ENCODE results near the gene QRICH1.

QRICH1 gene

GRCh38 chr3:49121132-49121736 is 27.4 kb upstream of the QRICH1 start:
- Histone ChIP-seq H3K4me3 (peak overlapping the region; percentile 80 to 83), H3K9me3 (no peaks in the 10 kb centered on the region), H3K36me3 (peaks cover 72 to 81% (median 80%) of the 10 kb centered on the region in 3 donors), H3K4me1 (peaks cover 5 to 26% (median 20%) of the 10 kb centered on the region in 4 donors), H3K27ac (peak overlapping the region; percentile 91 to 96), H3K27me3 (no peaks in the 10 kb centered on the region)
- DNase-seq: no peak
- intact Hi-C loops (cut with DNase I; ENCODE audit: low total_unique reads): no loop called here
- TF ChIP-seq CTCF (IDR thresholded peaks at IDR 0.05): no peak

DNA sequence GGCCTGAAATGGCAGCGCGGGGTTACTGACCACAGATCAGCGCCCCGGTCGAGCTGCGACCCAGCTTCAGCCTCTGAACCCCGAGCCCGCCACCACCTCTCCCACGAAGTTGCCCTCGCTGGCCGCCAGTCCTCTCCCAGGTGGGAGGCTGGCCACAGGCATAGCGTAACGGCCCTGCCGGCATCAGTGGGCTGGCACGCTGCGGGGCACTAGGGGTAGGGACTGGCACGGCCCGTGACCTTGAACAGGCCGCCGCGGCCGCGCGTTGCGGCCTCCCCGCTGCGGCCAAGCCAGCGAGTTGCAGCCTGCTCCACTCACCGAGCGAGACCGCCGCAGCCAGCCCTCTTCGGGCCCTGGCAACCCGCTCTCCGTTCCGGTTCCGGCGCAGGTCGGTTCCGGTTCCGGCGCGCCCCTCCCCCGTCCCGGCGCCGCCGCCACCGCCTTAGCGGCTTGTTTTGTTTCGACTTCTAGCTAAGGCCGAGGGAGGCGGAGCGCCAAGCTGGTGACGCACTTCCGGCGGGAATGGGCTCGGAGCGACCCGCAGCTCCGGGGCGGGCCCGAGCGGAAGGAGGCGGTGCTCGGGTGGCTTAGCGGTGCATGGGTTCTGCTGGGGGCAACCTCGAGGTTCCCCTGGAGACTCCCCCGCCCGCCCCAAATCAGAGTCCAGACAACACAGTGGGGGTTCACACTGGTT is 26.7 kb upstream of the QRICH1 start, which contains the start of gene USP19:
USP19 (minus strand) TSS at position 386 of the 694 bp plus-strand sequence. CDS start 1,678 bp downstream, outside the sequence.
- peak; percentile 95 to 98 for DNase-seq
- no peak for TF ChIP-seq CTCF (IDR thresholded peaks at IDR 0.05)
- Histone ChIP-seq H3K4me3 (peak within 1 kb of the TSS; percentile 80 to 83), H3K27me3 (no peaks in the 10 kb centered on the region), H3K36me3 (peaks cover 72 to 81% (median 80%) of the 10 kb centered on the region in 3 donors), H3K4me1 (peaks cover 5 to 26% (median 20%) of the 10 kb centered on the region in 4 donors), H3K27ac (peak within 1 kb of the TSS; percentile 91 to 96), H3K9me3 (no peaks in the 10 kb centered on the region)
- intact Hi-C loops (cut with DNase I; ENCODE audit: low total_unique reads): no loop called here

DNA sequence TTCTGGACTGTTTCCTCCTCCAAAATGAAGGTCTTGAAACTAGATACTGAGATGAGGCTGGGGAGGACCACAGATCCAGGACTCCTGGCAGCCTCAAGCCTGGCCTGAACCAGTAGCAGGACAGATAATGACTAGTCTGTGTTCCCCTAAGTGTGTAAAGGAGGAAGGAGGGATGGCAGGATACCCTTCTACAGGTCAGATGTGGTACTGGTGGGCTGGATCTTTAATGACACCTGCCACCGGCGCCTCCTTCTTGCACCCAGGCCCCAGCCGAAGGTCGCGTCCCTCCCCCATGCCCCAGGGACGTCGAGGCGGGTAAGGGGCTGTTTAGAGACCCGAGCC is 26.2 kb upstream of the QRICH1 start:
- no peak for DNase-seq
- Histone ChIP-seq H3K4me1 (peaks cover 5 to 26% (median 20%) of the 10 kb centered on the region in 4 donors), H3K9me3 (no peaks in the 10 kb centered on the region), H3K36me3 (peaks cover 72 to 81% (median 80%) of the 10 kb centered on the region in 3 donors), H3K27me3 (no peaks in the 10 kb centered on the region), H3K4me3 (peak overlapping the region; percentile 80 to 83), H3K27ac (peak overlapping the region; percentile 91 to 96)
- TF ChIP-seq CTCF (IDR thresholded peaks at IDR 0.05): no peak
- intact Hi-C loops (cut with DNase I; ENCODE audit: low total_unique reads): no loop called here

DNA sequence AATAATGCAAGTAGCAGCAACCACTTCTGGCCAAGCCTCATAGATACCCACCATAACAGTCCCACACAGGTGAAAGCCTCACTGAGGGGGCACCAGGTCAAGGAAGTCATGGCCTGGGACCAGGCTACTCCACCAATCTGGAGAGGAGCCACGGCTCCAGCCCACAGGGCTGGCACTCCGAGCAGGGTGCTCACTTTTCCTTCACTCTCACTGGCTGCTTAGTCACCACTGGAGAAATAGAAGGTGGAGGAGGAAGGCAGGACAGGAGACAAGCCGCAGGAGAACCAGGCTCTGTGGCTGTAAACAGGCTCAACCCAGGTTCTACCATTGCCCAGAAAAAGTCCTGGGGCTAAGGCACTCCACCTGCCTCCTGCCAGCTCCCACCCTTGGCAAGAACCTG is 25.6 kb upstream of the QRICH1 start:
- H3K27me3 ChIP-seq: no peaks in the 10 kb centered on the region
- H3K27ac ChIP-seq: peak overlapping the region; percentile 91 to 96
- peak overlapping the region; percentile 80 to 83 for H3K4me3 ChIP-seq
- DNase-seq: no peak
- intact Hi-C loops (cut with DNase I; ENCODE audit: low total_unique reads): no loop called here
- peaks cover 5 to 26% (median 20%) of the 10 kb centered on the region in 4 donors for H3K4me1 ChIP-seq
- H3K36me3 ChIP-seq: peaks cover 72 to 81% (median 80%) of the 10 kb centered on the region in 3 donors
- H3K9me3 ChIP-seq: no peaks in the 10 kb centered on the region
- no peak for TF ChIP-seq CTCF (IDR thresholded peaks at IDR 0.05)

GRCh38 chr3:49119036-49119435 is 25.2 kb upstream of the QRICH1 start:
- H3K4me3 ChIP-seq: peak overlapping the region; percentile 80 to 83
- no peak for DNase-seq
- H3K27ac ChIP-seq: peak overlapping the region; percentile 91 to 96
- H3K4me1 ChIP-seq: peaks cover 5 to 26% (median 20%) of the 10 kb centered on the region in 4 donors
- H3K9me3 ChIP-seq: no peaks in the 10 kb centered on the region
- H3K36me3 ChIP-seq: peaks cover 72 to 81% (median 80%) of the 10 kb centered on the region in 3 donors
- no peaks in the 10 kb centered on the region for H3K27me3 ChIP-seq
- TF ChIP-seq CTCF (IDR thresholded peaks at IDR 0.05): no peak
- intact Hi-C loops (cut with DNase I; ENCODE audit: low total_unique reads): no loop called here
